PFSK-1 (cell line): ENCODE data around the gene HOXA5.

Source experiments
- POLR2AphosphoS5 ChIP-seq: IDR thresholded peaks from 2 replicates; pipeline ENCODE4 v1.6.1; 2012; ENCODE audit warnings: low read depth, mild to moderate bottlenecking, control low read depth, low read length, moderate library complexity
- REST ChIP-seq, 2 experiments: IDR thresholded peaks; 2 replicates each; pipeline versions ENCODE4 v1.6.1 to v1.8.0; 2011 to 2012; ENCODE audit warnings: low read depth in 2 of 2, low read length in 2 of 2, control low read depth in 1 of 2, inconsistent platforms in 1 of 2, mild to moderate bottlenecking in 1 of 2, moderate library complexity in 1 of 2; ENCODE audit not compliant: insufficient read depth in 1 of 2

GRCh38 chr7:27116031-27116961 is 27.2 kb downstream of the HOXA5 start:
- TF ChIP-seq REST (IDR thresholded peaks at IDR 0.05; ENCODE audit: insufficient read depth in 1 of 2, low read depth in 2 of 2, low read length in 2 of 2) (no peak), POLR2AphosphoS5 (no peak)
